ENCODE results near the gene BOD1L1.
"Not testable (repeated sequence)": the region's sequence is repeated elsewhere in the genome, so short reads cannot be mapped to it uniquely, and the experiment has no call there.

BOD1L1 gene

DNA sequence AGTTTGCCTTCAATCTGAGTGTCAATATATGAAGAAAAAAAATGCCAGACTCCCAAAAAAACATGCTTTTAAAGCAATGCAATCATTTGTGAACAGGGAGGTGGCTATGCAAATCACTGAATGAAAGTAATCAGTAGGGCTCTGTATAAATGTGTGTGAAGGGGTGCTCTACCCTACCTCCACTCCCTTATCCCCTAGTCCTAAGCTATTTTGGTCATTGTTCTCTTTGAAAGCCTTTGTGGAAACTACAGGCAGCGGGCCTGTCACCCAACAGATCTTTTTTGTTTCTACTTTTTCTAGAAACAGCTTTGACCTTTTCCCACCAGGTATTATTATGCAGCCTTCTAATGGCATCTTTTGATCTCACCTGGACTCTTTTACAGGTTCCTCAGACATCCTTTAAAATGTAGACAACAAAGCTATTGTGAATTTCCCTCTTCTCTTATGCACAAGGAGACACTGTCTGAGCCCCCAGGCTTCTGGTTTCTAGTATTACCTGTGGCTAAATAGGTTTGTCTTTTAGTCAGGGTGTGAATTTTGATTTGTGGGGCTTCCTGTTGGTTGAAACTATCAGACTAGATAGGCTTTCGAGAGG lies 9.2 kb downstream of the BOD1L1 start:
- DNase-seq (ENCODE audit: low read depth in 2 of 2) = no peak

DNA sequence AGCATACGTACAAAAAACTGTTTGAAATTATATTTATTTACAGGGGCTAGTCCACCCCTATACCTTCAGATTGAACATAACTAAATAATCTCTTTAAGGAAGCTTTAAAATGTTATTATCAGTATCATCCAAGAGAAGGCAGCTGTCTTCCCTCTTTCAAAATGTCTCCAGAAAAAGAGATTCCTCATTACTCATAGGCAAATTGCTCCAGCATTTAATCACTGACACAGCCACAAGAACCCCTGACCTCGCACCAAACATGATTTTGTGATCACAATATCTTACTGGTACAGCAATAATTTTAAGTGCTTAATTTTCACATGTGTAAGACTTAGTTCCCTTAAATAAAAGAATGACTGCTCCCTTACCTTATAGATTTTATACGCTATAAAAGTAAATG lies 9.7 kb downstream of the BOD1L1 start:
- no peak for DNase-seq (ENCODE audit: low read depth in 2 of 2)

DNA sequence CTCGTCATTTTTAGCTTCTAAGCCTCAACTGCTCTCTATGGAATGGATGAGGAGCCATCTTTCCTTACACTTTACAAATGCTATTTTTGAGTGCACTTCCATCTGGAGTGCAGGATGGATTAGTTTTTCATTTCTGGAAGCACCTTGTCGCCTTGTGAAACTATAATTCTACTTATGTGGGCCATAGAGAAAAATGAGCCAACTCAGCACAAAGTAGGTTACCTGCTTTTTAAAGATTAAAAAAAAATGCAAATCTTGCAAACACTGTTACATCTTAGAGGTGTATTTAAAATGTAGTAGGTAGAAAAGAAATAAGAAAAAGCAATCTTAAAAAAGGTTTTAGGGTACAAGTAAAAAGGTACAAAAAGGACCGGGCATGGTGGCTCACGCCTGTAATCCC lies 10.9 kb downstream of the BOD1L1 start:
- DNase-seq (ENCODE audit: low read depth in 2 of 2) = no peak

DNA sequence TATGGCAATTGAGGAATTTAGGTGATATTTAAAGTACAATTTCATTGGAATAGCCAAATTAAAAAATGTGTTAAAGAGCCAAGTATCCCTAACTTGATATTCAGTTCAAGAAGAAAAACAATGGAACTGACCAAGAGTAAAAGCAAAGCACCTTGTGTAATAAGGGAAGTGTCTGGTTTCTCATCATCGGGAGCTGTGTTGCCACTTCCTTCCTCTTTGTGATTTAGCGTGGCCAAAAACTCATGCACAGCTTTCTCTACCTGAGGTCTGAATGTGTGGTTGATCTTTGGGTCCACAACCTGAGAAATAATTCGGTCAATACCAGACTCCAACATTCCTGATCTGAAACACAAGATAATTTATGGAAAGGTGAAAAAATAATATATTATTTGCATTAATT lies 12.4 kb downstream of the BOD1L1 start:
- no peak for DNase-seq (ENCODE audit: low read depth in 2 of 2)

DNA sequence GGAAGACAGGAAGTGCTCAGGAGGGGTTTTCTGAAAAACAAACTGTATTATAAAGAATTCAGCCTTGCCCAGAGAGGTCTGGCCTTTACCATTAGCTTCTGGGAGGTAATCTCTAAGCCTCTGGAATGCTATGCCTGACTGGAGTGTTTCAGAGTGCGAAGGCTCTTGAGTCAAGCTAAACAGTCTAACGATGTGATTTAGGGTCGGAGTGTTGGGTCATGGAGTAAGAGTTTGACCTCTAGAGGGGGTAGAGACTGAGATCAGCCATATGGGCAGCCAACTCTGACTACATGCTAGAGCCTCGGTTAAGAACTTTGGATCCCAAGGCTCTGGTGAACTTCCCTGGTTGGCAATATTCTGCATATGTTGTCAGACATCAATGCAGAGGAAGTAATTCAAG lies 15.0 kb downstream of the BOD1L1 start:
- no peak for DNase-seq (ENCODE audit: low read depth in 2 of 2)

DNA sequence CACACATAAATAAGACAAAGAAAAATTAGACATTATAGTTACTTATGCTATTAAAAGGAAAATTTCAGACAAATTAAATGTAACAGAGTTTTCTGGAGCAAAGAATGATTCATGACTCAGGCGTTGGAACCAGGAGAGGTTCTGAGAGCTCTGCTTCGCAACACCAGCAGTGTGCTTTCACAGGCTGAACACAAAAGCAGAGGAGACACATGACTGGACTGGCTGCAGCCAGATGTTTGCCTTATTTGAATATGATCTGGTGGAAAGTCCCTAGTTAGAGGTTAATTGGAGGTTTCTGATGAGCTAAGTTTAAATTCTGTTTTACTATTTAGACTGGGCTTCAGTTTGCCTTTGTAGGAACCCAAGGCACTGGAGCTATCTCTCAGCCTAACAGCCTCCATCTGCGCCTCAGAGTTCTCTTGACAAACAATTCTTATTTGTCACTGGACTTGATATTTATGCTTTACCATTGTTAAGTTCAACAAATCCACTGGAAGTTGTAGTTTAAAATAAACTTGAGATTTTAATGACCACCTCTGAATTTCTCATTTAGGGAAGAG lies 16.2 kb downstream of the BOD1L1 start:
- no peak for DNase-seq (ENCODE audit: low read depth in 2 of 2)

DNA sequence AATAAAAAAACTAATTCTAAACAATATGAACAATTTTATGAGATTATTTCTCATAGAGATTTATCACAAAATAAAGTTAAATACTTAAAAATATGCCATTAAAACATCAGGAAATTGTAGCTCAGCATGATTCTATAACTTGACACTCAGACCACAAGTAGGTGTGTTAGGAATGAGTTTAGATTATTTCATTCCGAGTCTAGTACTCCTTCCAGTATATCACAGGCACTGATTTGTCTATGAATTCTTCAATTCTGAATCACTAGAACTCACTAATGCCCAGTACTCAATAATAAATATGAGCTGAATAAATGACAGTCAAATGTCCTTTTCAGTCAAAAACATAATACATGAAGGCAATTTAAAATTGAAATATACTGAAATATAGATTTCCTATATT lies 22.2 kb downstream of the BOD1L1 start:
- DNase-seq (ENCODE audit: low read depth in 2 of 2) = no peak

DNA sequence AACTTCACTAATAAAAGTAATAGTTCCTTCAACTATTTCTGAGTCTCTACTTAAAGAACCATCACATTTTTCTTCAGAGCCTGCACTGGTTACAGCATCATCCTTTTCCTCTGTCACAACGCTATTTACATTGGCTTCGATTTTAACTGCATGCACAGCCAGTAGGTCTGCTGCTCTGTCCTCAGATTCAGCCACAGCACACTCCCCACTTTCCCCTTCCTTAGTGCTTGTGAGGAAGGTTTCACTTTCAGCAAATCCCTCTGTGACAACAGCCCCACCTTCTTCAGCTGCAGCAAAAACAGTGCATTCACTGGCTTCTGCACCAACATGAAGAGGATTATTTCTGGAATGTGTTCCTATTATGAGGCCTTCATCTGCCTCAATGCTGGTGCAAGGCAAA lies 25.7 kb downstream of the BOD1L1 start:
- DNase-seq (ENCODE audit: low read depth in 2 of 2) = no peak

DNA sequence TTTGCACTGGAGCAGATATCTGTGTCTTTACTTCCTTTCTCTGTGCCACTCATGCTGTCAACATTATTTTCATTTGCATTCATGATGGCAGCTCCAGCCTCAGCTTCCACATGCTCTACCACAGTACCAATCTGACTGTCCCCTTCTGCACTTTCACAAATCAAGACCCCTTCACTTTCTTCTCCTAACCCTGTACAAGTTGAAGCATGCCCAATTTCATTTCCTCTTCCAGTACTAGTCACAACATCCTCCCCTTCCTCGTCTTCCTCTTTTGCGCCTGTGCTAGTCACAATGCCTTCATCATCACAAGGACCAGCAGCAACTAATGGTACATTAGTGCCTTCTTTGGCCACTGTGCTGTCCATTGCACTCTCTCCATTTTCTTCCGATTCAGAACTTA lies 26.5 kb downstream of the BOD1L1 start:
- no peak for DNase-seq (ENCODE audit: low read depth in 2 of 2)

DNA sequence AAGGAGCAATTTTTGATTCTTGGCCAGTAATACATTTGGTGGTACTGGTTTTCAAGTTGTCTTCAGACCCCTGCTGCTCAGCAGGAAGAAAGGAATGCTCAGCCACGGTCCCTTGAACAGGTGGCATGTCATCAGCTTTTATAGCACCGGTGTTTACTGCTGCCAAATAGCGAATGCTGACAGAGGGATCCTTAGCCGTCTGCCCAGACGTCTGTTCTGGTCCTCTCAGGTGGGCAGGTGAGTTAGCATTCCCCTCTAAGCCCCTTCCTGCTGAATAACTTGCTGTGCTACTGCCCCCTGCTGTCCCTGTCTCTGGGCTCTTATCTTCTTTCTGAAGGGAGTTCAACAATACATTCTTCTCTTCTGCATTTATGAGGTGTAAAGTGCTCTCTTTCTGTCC lies 28.4 kb downstream of the BOD1L1 start:
- DNase-seq (ENCODE audit: low read depth in 2 of 2) = no peak

DNA sequence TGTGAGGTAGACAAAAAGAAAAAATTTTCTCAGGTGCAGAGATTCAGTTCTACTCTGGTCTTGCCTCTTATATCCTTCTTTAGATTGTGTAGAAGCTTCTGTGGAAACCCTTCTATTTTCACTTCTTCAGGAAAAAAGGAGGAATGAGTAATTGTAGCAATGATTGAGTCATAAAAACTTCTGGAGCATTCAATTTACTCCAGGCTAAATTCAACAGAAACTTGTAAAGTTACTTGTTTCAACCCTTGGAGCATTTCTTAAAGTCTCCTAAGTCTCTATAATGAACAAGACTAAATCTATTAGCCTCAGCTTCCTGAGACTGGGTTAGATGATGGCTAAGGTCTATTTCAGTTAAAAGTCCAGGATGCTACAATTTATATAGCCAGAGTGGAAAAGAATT lies 29.9 kb downstream of the BOD1L1 start:
- DNase-seq (ENCODE audit: low read depth in 2 of 2) = no peak

DNA sequence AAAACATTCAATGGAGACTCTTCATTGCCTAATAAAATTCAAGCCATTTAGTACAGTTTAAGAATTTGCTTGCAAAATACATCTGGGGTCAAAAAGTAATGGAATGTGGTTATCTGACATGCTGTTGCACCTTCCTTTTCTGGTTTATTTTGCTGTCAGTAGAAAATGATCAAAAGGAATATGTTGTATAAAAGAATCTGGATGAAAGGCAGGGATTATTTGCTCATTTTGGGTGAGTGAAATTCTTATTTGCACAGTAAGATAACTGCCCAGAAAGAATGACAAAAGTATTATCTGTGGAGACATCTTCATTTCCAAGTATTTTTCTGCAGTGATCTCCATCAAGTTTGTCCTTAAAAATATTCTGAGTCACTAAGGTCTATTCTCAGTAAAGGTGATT lies 30.4 kb downstream of the BOD1L1 start:
- DNase-seq (ENCODE audit: low read depth in 2 of 2) = no peak

DNA sequence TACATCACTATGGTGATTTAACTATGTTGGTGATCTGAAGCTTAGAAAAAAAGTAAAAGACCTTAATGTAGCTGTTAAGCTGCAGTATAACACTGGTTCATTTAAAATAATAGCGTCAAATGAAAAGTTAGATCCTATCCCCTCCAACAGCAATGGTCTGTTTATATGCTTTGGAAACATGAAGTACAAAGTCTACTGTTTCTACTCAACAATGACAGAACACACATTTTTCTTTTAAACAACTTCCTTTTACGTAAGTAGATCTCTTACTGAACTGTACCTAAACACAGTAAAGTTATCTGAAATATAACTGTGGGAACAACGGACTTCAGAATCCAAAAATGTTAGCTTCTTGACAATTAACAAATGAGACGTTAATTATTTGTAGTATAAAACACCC lies 35.3 kb downstream of the BOD1L1 start:
- no peak for DNase-seq (ENCODE audit: low read depth in 2 of 2)

DNA sequence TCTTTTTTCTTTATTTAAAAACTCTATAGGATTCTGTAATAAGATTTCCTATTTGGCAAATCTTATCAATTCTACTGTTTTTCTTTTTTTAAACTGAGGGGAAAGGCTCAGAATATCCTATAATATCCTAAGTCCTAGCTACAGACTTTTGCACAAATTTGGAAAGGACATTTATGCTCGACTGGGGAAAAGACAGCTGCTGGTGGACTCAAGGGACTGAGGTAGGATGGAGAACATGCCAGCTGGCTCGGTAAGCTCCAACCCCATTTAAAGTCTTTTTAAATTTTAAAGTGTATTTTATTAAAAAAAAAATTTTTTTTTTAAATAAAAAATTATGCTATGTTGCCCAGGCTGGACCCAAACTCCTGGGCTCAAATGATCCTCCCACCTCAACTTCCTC lies 36.8 kb downstream of the BOD1L1 start:
- no peak for DNase-seq (ENCODE audit: low read depth in 2 of 2)

DNA sequence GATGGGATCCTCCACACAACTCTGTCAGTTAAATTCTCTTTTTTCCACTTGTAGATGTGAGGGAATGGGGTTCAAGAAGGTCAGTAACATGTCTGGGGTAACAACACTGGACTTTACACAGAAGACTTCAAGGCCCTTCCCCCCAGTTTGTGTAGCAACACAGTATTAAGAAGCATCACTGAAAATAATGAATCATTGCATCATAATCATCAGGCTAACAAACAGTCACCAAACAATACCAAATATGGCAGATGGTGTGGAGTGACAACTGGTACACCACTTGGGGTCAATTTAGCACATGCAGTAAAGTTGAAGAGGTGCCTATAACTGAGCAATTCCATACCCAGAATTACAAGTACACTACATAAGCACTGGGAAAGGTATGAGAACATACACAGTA lies 38.6 kb downstream of the BOD1L1 start:
- no peak for DNase-seq (ENCODE audit: low read depth in 2 of 2)

DNA sequence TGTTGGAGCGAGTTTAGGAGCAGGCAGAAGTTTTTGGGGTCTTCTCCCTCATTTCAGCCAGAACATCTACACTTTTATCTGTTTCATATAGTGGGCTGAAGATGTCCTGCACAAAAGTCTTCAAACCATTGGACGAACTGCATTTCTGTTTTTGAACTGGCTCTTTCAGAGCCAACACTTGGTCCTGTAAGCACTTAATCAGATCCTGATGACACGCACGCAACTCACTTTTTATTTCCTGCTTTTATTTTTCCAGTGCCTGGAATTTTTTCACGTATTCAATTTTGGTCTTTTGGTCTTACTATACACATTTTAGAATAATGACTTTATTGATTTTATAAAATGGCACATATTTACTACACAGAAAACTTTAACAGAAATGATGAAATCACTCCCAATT lies 43.0 kb downstream of the BOD1L1 start:
- DNase-seq (ENCODE audit: low read depth in 2 of 2) = no peak

DNA sequence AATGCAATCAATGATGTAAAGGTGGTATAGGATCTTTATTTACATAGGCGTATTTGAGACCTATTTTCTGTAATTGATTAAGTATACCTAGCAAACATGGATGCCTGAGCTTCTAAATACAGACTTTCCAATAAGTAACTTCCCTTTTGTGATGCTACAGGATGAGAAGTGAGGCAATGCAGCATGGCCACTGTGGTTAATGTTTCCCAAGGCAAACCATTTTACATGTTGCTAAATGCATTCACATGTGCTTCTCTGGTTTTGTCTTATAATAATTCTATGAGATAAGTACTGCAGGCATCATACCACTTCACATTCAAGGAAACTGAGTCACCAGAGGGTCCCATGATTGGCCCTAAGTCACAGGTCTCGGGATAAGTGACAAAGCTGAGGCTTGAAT lies 47.5 kb downstream of the BOD1L1 start:
- no peak for DNase-seq (ENCODE audit: low read depth in 2 of 2)

DNA sequence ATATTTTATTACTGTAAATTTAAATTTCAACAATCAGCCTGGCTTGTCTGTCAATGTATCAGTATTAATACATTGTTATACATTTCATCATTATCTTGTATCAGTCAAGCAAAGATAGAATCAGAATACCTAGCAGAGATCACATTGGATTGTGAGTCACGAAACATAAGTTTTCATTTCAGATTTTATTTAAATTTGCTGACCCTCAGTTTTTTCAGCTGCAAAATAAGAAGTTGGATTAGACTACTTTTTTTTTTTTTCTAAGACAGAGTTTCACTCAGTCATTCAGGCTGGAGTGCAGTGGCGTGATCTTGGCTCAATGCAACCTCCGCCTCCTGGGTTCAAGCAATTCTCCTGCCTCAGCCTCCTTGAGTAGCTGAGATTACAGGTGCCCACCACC lies 49.9 kb downstream of the BOD1L1 start:
- no peak for DNase-seq (ENCODE audit: low read depth in 2 of 2)

DNA sequence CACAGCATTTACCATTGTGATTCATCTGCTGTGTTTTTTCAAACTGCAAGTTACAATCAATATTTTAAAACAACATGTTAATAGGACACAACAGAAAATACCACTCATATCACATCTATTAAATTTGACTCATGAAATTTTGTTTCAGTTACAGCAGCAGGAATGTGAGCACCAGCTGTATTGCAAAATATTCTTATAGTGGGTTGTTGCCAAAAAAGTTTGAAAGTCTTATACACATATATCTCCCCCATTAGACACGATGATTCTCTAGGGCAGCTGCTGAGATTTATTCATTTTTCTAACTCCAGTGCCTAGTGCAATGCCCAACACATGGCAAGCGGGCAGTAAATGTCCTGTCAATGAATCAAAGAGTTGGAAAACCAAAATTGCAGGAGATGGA lies 56.6 kb downstream of the BOD1L1 start:
- no peak for DNase-seq (ENCODE audit: low read depth in 2 of 2)

DNA sequence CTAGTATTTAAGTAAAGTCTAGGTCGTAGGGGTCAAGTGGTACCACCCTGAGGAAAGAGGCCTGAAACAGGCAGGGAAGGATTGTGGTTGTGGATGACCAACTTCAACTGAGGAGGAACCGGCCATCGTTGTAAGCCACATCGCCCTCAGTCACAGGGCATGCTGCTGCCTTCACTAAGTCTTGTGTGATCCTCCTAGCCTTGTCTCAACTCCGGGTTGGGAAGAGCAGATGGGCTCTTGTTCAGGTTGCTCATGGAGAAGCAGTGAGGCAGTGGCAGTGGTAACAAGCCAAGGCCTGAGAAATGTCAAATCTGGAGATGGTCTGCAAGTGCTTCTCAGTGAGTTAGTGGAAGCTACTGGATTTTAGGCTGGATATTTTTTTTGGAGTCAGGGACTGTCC lies 60.4 kb downstream of the BOD1L1 start:
- no peak for DNase-seq (ENCODE audit: low read depth in 2 of 2)

DNA sequence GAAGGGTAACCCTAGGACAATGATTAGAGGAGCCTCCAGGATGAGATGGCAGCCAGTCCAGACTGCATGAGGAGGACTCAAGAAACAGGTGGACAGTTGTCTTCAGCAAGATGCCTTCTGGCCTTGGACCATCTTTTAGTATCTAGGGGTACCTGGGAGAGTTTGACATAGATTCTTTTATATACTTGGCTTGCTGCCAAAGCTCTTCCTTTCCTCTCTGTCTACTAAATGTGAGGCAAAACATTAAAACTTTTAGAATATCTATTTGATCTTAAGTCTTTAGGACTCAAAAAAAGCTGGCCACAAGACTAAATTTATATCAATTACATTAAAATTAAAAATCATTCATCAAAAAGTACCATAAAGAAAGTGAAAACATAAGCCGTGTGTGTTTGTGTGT lies 64.6 kb downstream of the BOD1L1 start:
- no peak for DNase-seq (ENCODE audit: low read depth in 2 of 2)

DNA sequence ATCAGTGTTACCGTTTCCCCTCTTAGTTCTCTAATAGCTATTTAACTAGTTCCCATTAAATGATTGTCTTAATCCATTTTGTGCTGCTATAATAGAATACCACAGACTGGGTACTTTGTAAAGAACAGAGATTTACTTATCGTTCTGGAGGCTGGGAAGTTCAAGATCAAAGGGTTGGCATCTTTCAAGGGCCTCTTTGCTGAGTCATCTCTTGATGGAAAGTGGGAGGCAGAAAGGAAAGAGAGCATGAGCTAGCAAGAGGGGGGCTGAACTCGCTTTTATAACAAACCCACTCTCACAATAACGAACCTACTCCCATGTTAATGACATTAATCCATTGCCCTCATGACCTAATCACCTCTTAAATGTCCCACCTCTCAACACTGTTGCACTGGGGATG lies 65.9 kb downstream of the BOD1L1 start:
- DNase-seq (ENCODE audit: low read depth in 2 of 2) = no peak

DNA sequence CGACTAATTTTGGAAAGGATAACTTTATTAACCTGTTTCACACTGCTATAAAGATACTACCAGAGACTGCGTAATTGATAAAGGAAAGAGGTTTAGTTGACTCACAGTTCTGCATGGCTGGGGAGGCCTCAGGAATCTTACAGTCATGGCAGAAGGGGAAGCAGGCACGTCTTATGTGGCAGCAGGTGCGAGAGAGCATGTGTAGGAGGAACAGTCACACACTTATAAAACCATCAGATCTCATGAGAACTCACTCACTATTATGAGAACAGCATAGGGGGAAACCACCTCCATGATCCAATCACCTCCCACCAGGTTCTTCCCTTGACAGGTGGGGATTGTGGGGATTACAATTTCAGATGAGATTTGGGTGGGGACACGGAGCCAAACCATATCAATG lies 67.4 kb downstream of the BOD1L1 start:
- DNase-seq (ENCODE audit: low read depth in 2 of 2) = not testable (repeated sequence)

DNA sequence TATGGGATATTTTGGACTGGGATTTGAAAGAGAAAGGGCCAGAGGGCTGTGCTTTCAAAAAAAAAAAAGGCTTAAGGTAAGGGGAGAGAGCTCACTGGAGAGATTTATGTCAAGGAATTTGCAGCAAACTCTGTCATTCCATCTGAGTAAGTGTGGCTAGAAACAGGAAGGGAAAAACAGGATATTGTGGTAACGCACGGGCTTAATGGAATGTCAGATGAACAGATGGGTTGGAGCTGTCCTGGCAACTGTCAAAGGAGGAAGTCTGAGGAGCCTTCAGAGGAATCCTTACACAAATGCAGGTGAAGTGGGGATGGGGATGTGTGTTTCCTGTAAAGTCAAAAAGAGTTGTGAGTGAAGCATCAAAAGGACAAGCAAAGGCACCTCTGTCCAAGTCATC lies 68.1 kb downstream of the BOD1L1 start:
- no peak for DNase-seq (ENCODE audit: low read depth in 2 of 2)

Measured in stimulated activated CD8-positive, alpha-beta memory T cell treated with anti-CD3 and anti-CD28 coated beads, Interleukin-2, amount 100 ng/mL, for 48 hours (primary cell).